ENCODE results near the gene LAMA2. TPM values are rescaled to one million over a fixed set of nuclear protein-coding genes. Genes with fewer than 3 reads are reported as not detected.
"Not testable (repeated sequence)": the region's sequence is repeated elsewhere in the genome, so short reads cannot be mapped to it uniquely, and the experiment has no call there.

LAMA2 gene
- total RNA-seq, 1 donor from 2014 or later: 0.47 TPM

GRCh38 chr6:129046526-129046925 lies 163.6 kb downstream of the LAMA2 start:
- no peak for TF ChIP-seq CTCF (conservative IDR thresholded peaks at IDR 0.05)
- peaks cover 4% of the 10 kb centered on the region for H3K9me3 Mint-ChIP-seq
- H3K4me1 Mint-ChIP-seq: no peaks in the 10 kb centered on the region
- no peak for DNase-seq (ENCODE audit: low read depth, low spot score)
- no peak overlapping the region for H3K27ac Mint-ChIP-seq (ENCODE audit: unreplicated experiment)
- no peaks in the 10 kb centered on the region for H3K27me3 Mint-ChIP-seq (ENCODE audit: low read depth)
- H3K4me3 Mint-ChIP-seq: no peak overlapping the region
- no peaks in the 10 kb centered on the region for H3K36me3 Mint-ChIP-seq (ENCODE audit: low read depth)

- no peak for TF ChIP-seq CTCF (conservative IDR thresholded peaks at IDR 0.05)
- Mint-ChIP-seq H3K4me1 (no peaks in the 10 kb centered on the region), H3K36me3 (ENCODE audit: low read depth) (no peaks in the 10 kb centered on the region), H3K27ac (ENCODE audit: unreplicated experiment) (no peak overlapping the region), H3K27me3 (ENCODE audit: low read depth) (no peaks in the 10 kb centered on the region), H3K9me3 (peaks cover 4% of the 10 kb centered on the region), H3K4me3 (no peak overlapping the region)
- no peak for DNase-seq (ENCODE audit: low read depth, low spot score)
Measured at GRCh38 chr6:129047834-129048233, 164.9 kb downstream of the LAMA2 start.

GRCh38 chr6:129050086-129050485 lies 167.1 kb downstream of the LAMA2 start:
- TF ChIP-seq CTCF (conservative IDR thresholded peaks at IDR 0.05): no peak
- no peaks in the 10 kb centered on the region for H3K4me1 Mint-ChIP-seq
- DNase-seq (ENCODE audit: low read depth, low spot score): no peak
- H3K27me3 Mint-ChIP-seq (ENCODE audit: low read depth): no peaks in the 10 kb centered on the region
- H3K27ac Mint-ChIP-seq (ENCODE audit: unreplicated experiment): no peak overlapping the region
- no peaks in the 10 kb centered on the region for H3K36me3 Mint-ChIP-seq (ENCODE audit: low read depth)
- H3K9me3 Mint-ChIP-seq: no peaks in the 10 kb centered on the region
- no peak overlapping the region for H3K4me3 Mint-ChIP-seq

DNA sequence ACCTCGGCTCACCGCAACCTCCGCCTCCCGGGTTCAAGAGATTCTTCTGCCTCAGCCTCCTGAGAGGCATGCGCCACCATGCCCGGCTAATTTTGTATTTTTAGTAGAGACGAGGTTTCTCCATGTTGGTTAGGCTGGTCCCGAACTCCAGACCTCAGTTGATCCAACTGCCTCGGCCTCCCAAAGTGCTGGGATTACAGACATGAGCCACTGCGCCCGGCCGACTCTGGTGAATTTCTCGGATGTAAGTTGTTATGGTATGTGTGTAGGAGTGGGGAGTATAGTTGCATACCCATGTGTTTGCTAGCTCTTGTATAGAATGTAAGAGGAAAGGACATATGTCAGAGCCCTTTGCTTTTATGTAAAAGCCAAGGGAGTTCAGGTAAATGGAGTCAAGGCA lies 170.2 kb downstream of the LAMA2 start:
- not testable (repeated sequence) for H3K4me1 Mint-ChIP-seq; H3K27ac Mint-ChIP-seq (ENCODE audit: unreplicated experiment); DNase-seq (ENCODE audit: low read depth, low spot score); H3K27me3 Mint-ChIP-seq (ENCODE audit: low read depth); H3K36me3 Mint-ChIP-seq (ENCODE audit: low read depth); H3K9me3 Mint-ChIP-seq; H3K4me3 Mint-ChIP-seq

- no peak overlapping the region for H3K27ac Mint-ChIP-seq (ENCODE audit: unreplicated experiment)
- H3K36me3 Mint-ChIP-seq (ENCODE audit: low read depth): no peaks in the 10 kb centered on the region
- H3K9me3 Mint-ChIP-seq: no peaks in the 10 kb centered on the region
Measured at GRCh38 chr6:129055796-129056195, 172.9 kb downstream of the LAMA2 start.

GRCh38 chr6:129059650-129060049 lies 176.7 kb downstream of the LAMA2 start:
- TF ChIP-seq CTCF (conservative IDR thresholded peaks at IDR 0.05): no peak
- no peak overlapping the region for H3K4me3 Mint-ChIP-seq
- no peaks in the 10 kb centered on the region for H3K27me3 Mint-ChIP-seq (ENCODE audit: low read depth)
- no peak for DNase-seq (ENCODE audit: low read depth, low spot score)
- no peaks in the 10 kb centered on the region for H3K9me3 Mint-ChIP-seq
- H3K27ac Mint-ChIP-seq (ENCODE audit: unreplicated experiment): no peak overlapping the region
- no peaks in the 10 kb centered on the region for H3K36me3 Mint-ChIP-seq (ENCODE audit: low read depth)
- no peaks in the 10 kb centered on the region for H3K4me1 Mint-ChIP-seq

More at GRCh38 chr6:129055796-129056195, 172.9 kb downstream of the LAMA2 start:
- Mint-ChIP-seq H3K4me3 (no peak overlapping the region), H3K4me1 (no peaks in the 10 kb centered on the region), H3K27me3 (ENCODE audit: low read depth) (no peaks in the 10 kb centered on the region)
- no peak for DNase-seq (ENCODE audit: low read depth, low spot score)
- TF ChIP-seq CTCF (conservative IDR thresholded peaks at IDR 0.05): no peak
